K562 (cell line): Measurements from ENCODE around the gene GEMIN2. TPM values are rescaled to one million over a fixed set of nuclear protein-coding genes. Genes with fewer than 3 reads are reported as not detected.
A peak's percentile ranks its signal among the peaks of the same experiment; 100 is the strongest.

Source experiments
- ATAC-seq: fragments of 200-7000 bp; cut with Tn5 transposase; 3 replicates; pipeline ENCODE4 v1.9.1; 2020; ENCODE audit warnings: moderate library complexity
- Bru-seq: library from RNA; stranded (reverse); fragments of 400-500 nt; gene quantifications from one replicate; lab custom pipeline; 2021; lab: Mats Ljungman, UMichigan
- BruChase-seq, 2 experiments: library from RNA; stranded (reverse); fragments of 400-500 nt; gene quantifications; one replicate each; lab custom pipeline; 2021; lab: Mats Ljungman, UMichigan
- BruUV-seq: library from RNA; stranded (reverse); fragments of 400-500 nt; replicated peaks from 2 replicates; lab custom pipeline; 2021; lab: Mats Ljungman, UMichigan
- CTCF ChIA-PET: fragments of 300-600 bp; formaldehyde crosslinking; extraction: SDS; loops from one replicate; lab custom pipeline; 2021; ENCODE audit warnings: low intra/inter-chr PET ratio; lab: Yijun Ruan, JAX
- POLR2A ChIA-PET: fragments of 300-600, 350-650 bp; sonication (Branson Sonifier 250); formaldehyde crosslinking; extraction: SDS; loops from one replicate; lab custom pipeline; 2021; ENCODE audit warnings: antibody characterized with exemption, inconsistent platforms; lab: Yijun Ruan, JAX
- DNase-seq, 4 experiments: peaks; one replicate each; pipeline versions ENCODE4 v3.0.0 to v3.0.0-alpha.2; 2011 to 2018; ENCODE audit warnings: low spot score in 3 of 4, mixed read lengths in 3 of 4; ENCODE audit errors: extremely low read depth in 1 of 4
- FAIRE-seq: peaks from 2 replicates; lab custom pipeline; 2011; peaks lifted over from hg19 to GRCh38; lab: Jason Lieb, UNC
- H2AFZ ChIP-seq: 2 replicates; pipeline ENCODE4 v1.6.0; 2011; ENCODE audit warnings: low read depth, low read length, control low read depth, inconsistent platforms
- H3K27ac ChIP-seq: fragments of 200-600 bp; 3 replicates; pipeline ENCODE4 v1.8.0; 2011; ENCODE audit warnings: low read depth, mild to moderate bottlenecking, control low read depth, inconsistent platforms, low read length, moderate library complexity, mixed read lengths; ENCODE audit errors: extremely low read depth
- H3K27me3 ChIP-seq, 2 experiments: fragments of 300-600 bp in 1 of 2; 2 replicates in 1 of 2; 3 replicates in 1 of 2; pipeline versions ENCODE4 v1.6.0 to v1.8.0; 2011; ENCODE audit warnings: inconsistent platforms in 2 of 2, low read length in 2 of 2, mild to moderate bottlenecking in 1 of 2, mixed read lengths in 1 of 2, moderate library complexity in 1 of 2; ENCODE audit not compliant: control insufficient read depth in 2 of 2, insufficient read depth in 2 of 2
- H3K36me3 ChIP-seq: fragments of 300-600 bp; 3 replicates; pipeline ENCODE4 v1.8.0; 2011; ENCODE audit warnings: mild to moderate bottlenecking, low read length, inconsistent platforms; ENCODE audit not compliant: control insufficient read depth, insufficient read depth
- H3K4me1 ChIP-seq, 2 experiments: fragments of 200-600 bp in 1 of 2; replicated peaks in 1 of 2; 2 replicates in 1 of 2; 3 replicates in 1 of 2; pipeline versions ENCODE4 v1.5.1 to v1.8.0; 2011; ENCODE audit warnings: inconsistent platforms in 2 of 2, low read length in 2 of 2, mild to moderate bottlenecking in 1 of 2, mixed read lengths in 1 of 2, moderate library complexity in 1 of 2; ENCODE audit not compliant: control insufficient read depth in 2 of 2, insufficient read depth in 2 of 2
- H3K4me2 ChIP-seq: 2 replicates; pipeline ENCODE4 v1.6.1; 2011; ENCODE audit warnings: low read length, control low read depth, inconsistent platforms, mixed read lengths; ENCODE audit not compliant: insufficient read depth
- H3K4me3 ChIP-seq: fragments of 200-600 bp; sonication (generic), shearing (Covaris generic); 2 replicates; pipeline ENCODE4 v1.5.1; 2016; ENCODE audit warnings: control low read depth, inconsistent platforms
- H3K79me2 ChIP-seq: fragments of 200-600 bp; 3 replicates; pipeline ENCODE4 v1.8.0; 2011; ENCODE audit warnings: low read length, inconsistent platforms; ENCODE audit not compliant: control insufficient read depth, insufficient read depth
- H3K9ac ChIP-seq, 2 experiments: 2 replicates each; pipeline versions ENCODE4 v1.6.0 to v1.6.1; 2011; ENCODE audit warnings: low read depth in 2 of 2, low read length in 2 of 2, control low read depth in 1 of 2, inconsistent platforms in 1 of 2, mild to moderate bottlenecking in 1 of 2, mixed read lengths in 1 of 2; ENCODE audit not compliant: insufficient read depth in 1 of 2
- H3K9me1 ChIP-seq: one replicate; pipeline ENCODE4 v1.6.0; 2011; ENCODE audit warnings: inconsistent platforms, mild to moderate bottlenecking, low read length, moderate library complexity; ENCODE audit not compliant: control insufficient read depth, insufficient read depth
- H3K9me3 ChIP-seq: replicated peaks from 2 replicates; pipeline ENCODE4 v1.5.1; 2011; ENCODE audit warnings: low read depth, low read length, inconsistent platforms; ENCODE audit not compliant: control insufficient read depth, insufficient read depth
- H4K20me1 ChIP-seq: replicated peaks from 2 replicates; pipeline ENCODE4 v1.6.1; 2011; ENCODE audit warnings: low read length, inconsistent platforms, mixed read lengths; ENCODE audit not compliant: control insufficient read depth, insufficient read depth
- EGR1 ChIP-seq: fragments of 450-650 bp; conservative IDR thresholded peaks from 2 replicates; pipeline ENCODE4 v1.6.1; 2017; ENCODE audit warnings: mild to moderate bottlenecking
- FOXM1 ChIP-seq, 2 experiments: fragments of 450-650 bp in 1 of 2; sonication (generic) in 1 of 2; formaldehyde crosslinking in 1 of 2; IDR thresholded peaks; 2 replicates each; pipeline versions ENCODE4 v1.6.1 to v1.9.0; 2017 to 2022; ENCODE audit warnings: low read depth in 2 of 2, mild to moderate bottlenecking in 2 of 2, missing genetic modification reagents in 1 of 2, moderate library complexity in 1 of 2
- IRF2 ChIP-seq: sonication (generic); formaldehyde crosslinking; IDR thresholded peaks from 2 replicates; pipeline ENCODE4 v1.8.1; 2022; ENCODE audit warnings: mild to moderate bottlenecking, missing genetic modification reagents
- KDM5B ChIP-seq: fragments of 200-600 bp; sonication (generic); IDR thresholded peaks from 2 replicates; pipeline ENCODE4 v1.6.1; 2012; ENCODE audit warnings: low read depth, mild to moderate bottlenecking, moderate library complexity, low read length, control low read depth, inconsistent platforms; ENCODE audit not compliant: insufficient replicate concordance
- MEIS2 ChIP-seq: fragments of 450-650 bp; IDR thresholded peaks from 2 replicates; pipeline ENCODE4 v1.6.1; 2014; ENCODE audit warnings: mild to moderate bottlenecking; ENCODE audit not compliant: partially characterized antibody
- MYBL2 ChIP-seq, 2 experiments: fragments of 450-650 bp in 1 of 2; sonication (generic) in 1 of 2; formaldehyde crosslinking in 1 of 2; IDR thresholded peaks; 2 replicates each; pipeline versions ENCODE4 v1.6.1 to v1.8.1; 2017 to 2022; ENCODE audit warnings: borderline replicate concordance in 1 of 2, inconsistent platforms in 1 of 2, low read depth in 1 of 2, mild to moderate bottlenecking in 1 of 2, missing genetic modification reagents in 1 of 2, moderate library complexity in 1 of 2
- NR2C2 ChIP-seq, 2 experiments: fragments of 200-800 bp in 1 of 2; sonication (Bioruptor generic) in 1 of 2; sonication (generic) in 1 of 2; formaldehyde crosslinking in 1 of 2; IDR thresholded peaks; 2 replicates each; pipeline versions ENCODE4 v1.6.1 to v1.8.0; 2016 to 2022; ENCODE audit warnings: mild to moderate bottlenecking in 1 of 2, missing compliant biosample characterization in 1 of 2, missing genetic modification characterization in 1 of 2, missing genetic modification reagents in 1 of 2
- NRF1 ChIP-seq, 2 experiments: fragments of 450-650 bp; IDR thresholded peaks in 1 of 2; conservative IDR thresholded peaks in 1 of 2; 2 replicates each; pipeline ENCODE4 v1.6.1; 2014; ENCODE audit warnings: mild to moderate bottlenecking in 2 of 2
- PHF8 ChIP-seq: fragments of 200-600 bp; sonication (generic); IDR thresholded peaks from 2 replicates; pipeline ENCODE4 v1.6.1; 2012; ENCODE audit warnings: mixed run types, mild to moderate bottlenecking, inconsistent platforms, low read length, moderate library complexity, borderline replicate concordance
- WGBS: fragments of 100-300 bp; shearing (Covaris generic); methylation state at CpG from one replicate; pipeline ENCODE4 v1.1.6; 2016; ENCODE audit warnings: low coverage, mixed read lengths; ENCODE audit not compliant: insufficient coverage; ENCODE audit errors: missing lambda C conversion rate; 5-methylcytosine and 5-hydroxymethylcytosine counted together
- in situ Hi-C: fragments of 300-500 bp; cut with MboI; formaldehyde crosslinking; loops from 4 replicates; pipeline ENCODE4 v1.15.0; 2018; ENCODE audit warnings: inconsistent platforms, mixed read lengths
- intact Hi-C: fragments of 100-400 bp; cut with micrococcal nuclease; formaldehyde crosslinking; loops from 2 replicates; pipeline ENCODE4 v1.14.2; 2022
- long read RNA-seq, 3 experiments: library from polyadenylated mRNA in 2 of 3; library from RNA in 1 of 3; unstranded in 2 of 3; stranded (forward) in 1 of 3; transcript quantifications; one replicate each; pipeline ENCODE4 v2.0.0, GENCODE V29; 2019 to 2022
- polyA minus RNA-seq, 3 experiments: library from RNA; depleted of rRNA, polyadenylated mRNA; stranded (reverse); fragments of >200 nt; gene quantifications; 2 replicates each; pipeline ENCODE4 v1.2.3, GENCODE V29; 2011
- polyA plus RNA-seq, 8 experiments: library from polyadenylated mRNA; depleted of rRNA in 4 of 8; stranded (reverse) in 5 of 8; unstranded in 3 of 8; fragments of >200 nt; fragmentation: Nextera tagmentation in 2 of 8; fragmentation: Illumina TruSeq in 1 of 8; extraction: Ambion mirVana in 2 of 8; extraction: Trizol in 1 of 8; gene quantifications; 2 replicates each; pipeline versions ENCODE4 v1.2.1 to v1.2.3, GENCODE V29; 2011 to 2014; ENCODE audit warnings: inconsistent platforms in 1 of 8, missing spikeins in 1 of 8
- total RNA-seq, 7 experiments: library from RNA; depleted of rRNA in 6 of 7; stranded (reverse); fragments of >200 nt in 6 of 7; fragmentation: Illumina TruSeq in 2 of 7; extraction: Trizol in 2 of 7; gene quantifications; 2 replicates each; pipeline versions ENCODE4 v1.2.1 to v1.2.3, GENCODE V29; 2011 to 2021; ENCODE audit warnings: low replicate concordance in 1 of 7

The GEMIN2 gene
- 17.5 and 21.8 TPM in 2 replicates for total RNA-seq (2011; cell fraction: chromatin; rRNA removed; ENCODE audit: low replicate concordance)
- total RNA-seq (2011; cell fraction: nucleolus; rRNA removed) = 12.4 and 15.2 TPM in 2 replicates
- 23.8 and 24.3 TPM in 2 replicates for total RNA-seq (2011; cell fraction: nucleoplasm; rRNA removed)
- 43.0 and 64.0 TPM in 2 replicates for total RNA-seq (2014; rRNA removed)
- total RNA-seq (2014; rRNA removed; fragmentation: Illumina TruSeq; extraction: Trizol) = 31.3 and 35.3 TPM in 2 replicates
- total RNA-seq (2015; rRNA removed; fragmentation: Illumina TruSeq; extraction: Trizol) = 32.0 and 33.1 TPM in 2 replicates
- total RNA-seq (2021) = 23.0 and 28.2 TPM in 2 replicates
- polyA plus RNA-seq (2011; rRNA removed) = 36.5 and 45.4 TPM in 2 replicates
- 17.2 and 27.9 TPM in 2 replicates for polyA plus RNA-seq (2011; cell fraction: cytosol; rRNA removed)
- 12.1 and 16.3 TPM in 2 replicates for polyA plus RNA-seq (2011; cell fraction: nucleus; rRNA removed)
- polyA plus RNA-seq (2012) = 13.5 and 23.1 TPM in 2 replicates
- 37.8 and 45.5 TPM in 2 replicates for polyA plus RNA-seq (2014; fragmentation: Illumina TruSeq; extraction: Trizol)
- 10 to 100 TPM; 54.5 to 60.8 TPM for polyA plus RNA-seq (2014; fragmentation: Nextera tagmentation; extraction: Ambion mirVana)
- polyA plus RNA-seq (2014; rRNA removed) = 51.4 and 87.6 TPM in 2 replicates
- 24.7 and 33.0 TPM in 2 replicates for polyA minus RNA-seq (2011; rRNA and poly(A)+ RNA removed)
- polyA minus RNA-seq (2011; cell fraction: cytosol; rRNA and poly(A)+ RNA removed) = 5.7 and 10.6 TPM in 2 replicates
- polyA minus RNA-seq (2011; cell fraction: nucleus; rRNA and poly(A)+ RNA removed) = 14.3 and 15.0 TPM in 2 replicates
- Bru-seq, nascent RNA = percentile 68 among the genes with signal in this experiment
- BruChase-seq, experiment 1, labeled RNA remaining after a 2-hour chase = percentile 71 among the genes with signal in this experiment
- BruChase-seq, experiment 2, labeled RNA remaining after a 6-hour chase = percentile 74 among the genes with signal in this experiment
- long read RNA-seq, experiment 1, transcript GEMIN2-203 (9 exons, 801 nt) = minor isoform, 7 of 81 reads
- long read RNA-seq, experiment 1, transcript GEMIN2-202 (10 exons, 1,420 nt) = major isoform, 58 of 81 reads
- long read RNA-seq, experiment 1, partial matches to known transcripts = 0 of 81 reads
- long read RNA-seq, experiment 1, other reads (novel, unspliced or antisense) = 8 of 81 reads
- long read RNA-seq, experiment 2, transcript GEMIN2-202 (10 exons, 1,420 nt) = major isoform, 10 of 16 reads
- long read RNA-seq, experiment 2, partial matches to known transcripts = 0 of 16 reads
- long read RNA-seq, experiment 2, other reads (novel, unspliced or antisense) = 3 of 16 reads
- long read RNA-seq, experiment 3, transcript GEMIN2-202 (10 exons, 1,420 nt) = major isoform, 21 of 35 reads
- long read RNA-seq, experiment 3, partial matches to known transcripts = 0 of 35 reads
- long read RNA-seq, experiment 3, other reads (novel, unspliced or antisense) = 5 of 35 reads

GRCh38 chr14:39114073-39114838, at the start of gene GEMIN2:
Gene GEMIN2 (plus strand): TSS chr14:39114323. CDS start chr14:39114339, 16 bp downstream.
- no peaks in the 10 kb centered on the region for H3K9me1 ChIP-seq
- TSS peak; percentile 66 for BruUV-seq
- H2AFZ ChIP-seq = peak within 1 kb of the TSS; percentile 96
- CTCF ChIA-PET = no interaction called here
- in situ Hi-C loops (loop anchor here (10.0 kb wide), 1 partner anchor 251 kb away; no protein-coding TSS in a partner anchor), intact Hi-C loops (loop anchor here (2.0 kb wide), 1 partner anchor 61 kb away; the partner anchor contains the start of gene PNN)
- DNase-seq (peak; percentile 77 to 93 (median 86)), ATAC-seq (peak; percentile 96), FAIRE-seq (peak; percentile 100)
- H3K4me3 ChIP-seq = peak within 1 kb of the TSS; percentile 66
- 1% methylated on average over 39 of the region's 40 CpGs for WGBS
- peaks cover 16% of the 10 kb centered on the region for H3K79me2 ChIP-seq
- POLR2A ChIA-PET = interaction anchor here (0.7 to 1.4 kb wide), 6 partner anchors 11 to 153 kb away, joined by 3 to 6 read pairs (median 3); no protein-coding TSS in a partner anchor
- peaks cover 25% of the 10 kb centered on the region; the same call in 2 of the 3 replicates for H3K36me3 ChIP-seq
- no peaks in the 10 kb centered on the region for H3K9me3 ChIP-seq
- H4K20me1 ChIP-seq = no peaks in the 10 kb centered on the region
- H3K4me1 ChIP-seq = peaks cover 0 to 4% of the 10 kb centered on the region in 2 experiments; a peak in 2 of 5 replicates
- no peaks in the 10 kb centered on the region for H3K27me3 ChIP-seq
- peak within 1 kb of the TSS; percentile 77 for H3K4me2 ChIP-seq
- H3K27ac ChIP-seq = peak within 1 kb of the TSS; percentile 76
- H3K9ac ChIP-seq = peak within 1 kb of the TSS; percentile 81 to 91
- no peak for TF ChIP-seq IRF2 (CRISPR knock-in tag)
- TF ChIP-seq FOXM1 (IDR thresholded peaks at IDR 0.05; ENCODE audit: low read depth) = 0 out of 2 replicates have a peak, but pooled peaks have one; percentile 9
- TF ChIP-seq FOXM1 (CRISPR knock-in tag; IDR thresholded peaks at IDR 0.05; ENCODE audit: low read depth) = no peak
- TF ChIP-seq EGR1 = peak; percentile 29; the same call in 1 of the 2 replicates
- TF ChIP-seq MEIS2 = peak; percentile 86
- TF ChIP-seq PHF8 = peak; percentile 75; the same call in 1 of the 2 replicates
- TF ChIP-seq NR2C2 (CRISPR knock-in tag; IDR thresholded peaks at IDR 0.05) = no peak
- peak; percentile 87 for TF ChIP-seq NR2C2 (tag; IDR thresholded peaks at IDR 0.05)
- TF ChIP-seq MYBL2 (IDR thresholded peaks at IDR 0.05; ENCODE audit: low read depth) = peak; percentile 60
- no peak for TF ChIP-seq MYBL2 (CRISPR knock-in tag; IDR thresholded peaks at IDR 0.05; ENCODE audit: borderline replicate concordance)
- peak; percentile 85 for TF ChIP-seq KDM5B
- peak; percentile 97 for TF ChIP-seq NRF1 (conservative IDR thresholded peaks at IDR 0.05 in 1 of 2, IDR thresholded peaks at IDR 0.05 in 1 of 2)
